HepG2 (cell line): ENCODE results near the gene ZFP36. TPM values are rescaled to one million over a fixed set of nuclear protein-coding genes. Genes with fewer than 3 reads are reported as not detected.

ENCODE experiments used
- ATM ChIP-seq: fragments of 450-650 bp; IDR thresholded peaks from 2 replicates; pipeline ENCODE4 v1.7.1; 2017; ENCODE audit warnings: mild to moderate bottlenecking, borderline replicate concordance
- CEBPB ChIP-seq: IDR thresholded peaks from 2 replicates; pipeline ENCODE4 v1.6.1; 2011; ENCODE audit warnings: low read depth, low read length, improper control_type of control experiment, borderline replicate concordance
- CEBPG ChIP-seq: IDR thresholded peaks from 2 replicates; pipeline ENCODE4 v1.6.1; 2016
- GFI1 ChIP-seq: sonication (generic); formaldehyde crosslinking; IDR thresholded peaks from 2 replicates; pipeline ENCODE4 v1.5.0; 2020; ENCODE audit warnings: missing genetic modification reagents, mild to moderate bottlenecking, borderline replicate concordance
- JARID2 ChIP-seq: sonication (generic); formaldehyde crosslinking; IDR thresholded peaks from 2 replicates; pipeline ENCODE4 v1.8.1; 2023; ENCODE audit warnings: missing genetic modification reagents, inconsistent platforms; ENCODE audit not compliant: insufficient replicate concordance
- JUND ChIP-seq: sonication (generic); formaldehyde crosslinking; IDR thresholded peaks from 2 replicates; pipeline ENCODE4 v1.8.0; 2022; ENCODE audit warnings: mild to moderate bottlenecking, missing genetic modification reagents
- MAF1 ChIP-seq: sonication (generic); formaldehyde crosslinking; IDR thresholded peaks from 2 replicates; pipeline ENCODE4 v1.5.0; 2020; ENCODE audit warnings: missing genetic modification reagents, borderline replicate concordance
- NCOA5 ChIP-seq: sonication (generic); formaldehyde crosslinking; IDR thresholded peaks from 2 replicates; pipeline ENCODE4 v1.4.0; 2020; ENCODE audit warnings: missing genetic modification reagents
- SAP130 ChIP-seq: IDR thresholded peaks from 2 replicates; pipeline ENCODE4 v1.6.1; 2016; ENCODE audit warnings: low read depth
- SOX6 ChIP-seq, 2 experiments: fragments of 450-650 bp in 1 of 2; sonication (generic) in 1 of 2; formaldehyde crosslinking in 1 of 2; IDR thresholded peaks; 2 replicates each; pipeline versions ENCODE4 v1.4.0 to v1.6.1; 2017 to 2020; ENCODE audit warnings: antibody characterized with exemption in 1 of 2, mild to moderate bottlenecking in 1 of 2, missing genetic modification reagents in 1 of 2
- ZBTB3 ChIP-seq: sonication (generic); formaldehyde crosslinking; IDR thresholded peaks from 2 replicates; pipeline ENCODE4 v1.4.0; 2020; ENCODE audit warnings: low read depth, mild to moderate bottlenecking, moderate library complexity, missing genetic modification reagents, borderline replicate concordance
- ZNF296 ChIP-seq: sonication (generic); formaldehyde crosslinking; conservative IDR thresholded peaks from 2 replicates; pipeline ENCODE4 v1.5.0; 2020; ENCODE audit warnings: mild to moderate bottlenecking, missing genetic modification reagents
- ZNF354B ChIP-seq: sonication (generic); formaldehyde crosslinking; IDR thresholded peaks from 2 replicates; pipeline ENCODE4 v1.8.0; 2022; ENCODE audit warnings: mild to moderate bottlenecking, missing genetic modification reagents
- polyA plus RNA-seq, 8 experiments: library from polyadenylated mRNA; depleted of rRNA in 3 of 8; stranded (reverse) in 7 of 8; unstranded in 1 of 8; fragments of >200 nt; fragmentation: Illumina TruSeq in 4 of 8; extraction: Trizol in 4 of 8; gene quantifications; 2 replicates each; pipeline versions ENCODE4 v1.2.1 to v1.2.3, GENCODE V29; 2011 to 2016; ENCODE audit warnings: low read depth in 4 of 8, missing spikeins in 1 of 8, mixed read lengths in 1 of 8; ENCODE audit not compliant: insufficient read depth in 1 of 8
- total RNA-seq, 5 experiments: library from RNA; depleted of rRNA; stranded (reverse); fragments of >200 nt; fragmentation: Illumina TruSeq; extraction: Trizol; gene quantifications; 2 replicates each; pipeline ENCODE4 v1.2.3, GENCODE V29; 2016; ENCODE audit warnings: low read depth in 1 of 5
- TF ChIP-seq, protein P1 (sequence below), 2 experiments: fragments of 450-650 bp in 1 of 2; sonication (generic) in 1 of 2; formaldehyde crosslinking; IDR thresholded peaks; 2 replicates each; pipeline versions ENCODE4 v1.5.0 to v1.8.0; 2020 to 2022; ENCODE audit warnings: mild to moderate bottlenecking in 1 of 2, missing genetic modification reagents in 1 of 2
- TF ChIP-seq, protein P2 (sequence below): sonication (generic); formaldehyde crosslinking; IDR thresholded peaks from 2 replicates; pipeline ENCODE4 v1.5.0; 2020; ENCODE audit warnings: mild to moderate bottlenecking, missing genetic modification reagents
- TF ChIP-seq, protein P3 (sequence below): sonication (generic); formaldehyde crosslinking; IDR thresholded peaks from 2 replicates; pipeline ENCODE4 v1.4.0; 2020; ENCODE audit warnings: missing genetic modification reagents
- TF ChIP-seq, protein P4 (sequence below): sonication (generic); formaldehyde crosslinking; IDR thresholded peaks from 2 replicates; pipeline ENCODE4 v1.4.0; 2020; ENCODE audit warnings: missing genetic modification reagents
- TF ChIP-seq, protein P5 (sequence below): sonication (generic); formaldehyde crosslinking; IDR thresholded peaks from 2 replicates; pipeline ENCODE4 v1.4.0; 2020; ENCODE audit warnings: missing genetic modification reagents, mild to moderate bottlenecking, borderline replicate concordance

ZFP36 gene
- total and polyA plus RNA-seq, 2 of the 13 experiments (the other 11 are each of a cell fraction or from before 2014, with no cell fraction given) = 1.4 to 1.7 TPM

DNA sequence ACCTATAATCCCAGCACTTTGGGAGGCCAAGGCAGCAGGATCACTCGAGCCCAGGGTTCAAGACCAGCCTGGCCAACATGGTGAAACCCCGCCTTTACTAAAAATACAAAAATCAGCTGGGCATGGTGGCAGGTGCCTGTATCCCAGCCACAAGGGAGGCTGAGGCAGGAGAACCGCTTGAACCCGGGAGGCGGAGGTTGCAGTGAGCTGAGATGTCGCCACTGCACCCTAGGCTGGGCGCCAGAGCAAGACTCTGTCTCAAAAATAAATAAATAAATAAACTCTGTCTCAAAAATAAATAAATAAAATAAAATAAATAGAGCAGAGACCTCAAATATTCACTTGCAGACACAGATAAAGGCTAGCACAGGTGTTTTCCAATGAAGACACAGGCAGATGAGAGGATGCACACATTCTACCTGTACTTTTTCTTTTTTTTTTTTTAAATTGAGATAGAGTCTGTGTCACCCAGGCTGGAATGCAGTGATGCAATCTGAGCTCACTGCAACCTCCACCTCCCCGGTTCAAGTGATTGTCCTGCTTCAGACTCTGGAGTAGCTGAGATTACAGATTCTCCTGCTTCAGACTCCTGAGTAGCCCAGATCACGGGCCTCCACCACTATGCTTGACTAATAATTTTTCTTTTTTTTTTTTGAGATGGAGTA is 31.8 kb downstream of the ZFP36 start (continued):
- TF ChIP-seq, protein P1, sequence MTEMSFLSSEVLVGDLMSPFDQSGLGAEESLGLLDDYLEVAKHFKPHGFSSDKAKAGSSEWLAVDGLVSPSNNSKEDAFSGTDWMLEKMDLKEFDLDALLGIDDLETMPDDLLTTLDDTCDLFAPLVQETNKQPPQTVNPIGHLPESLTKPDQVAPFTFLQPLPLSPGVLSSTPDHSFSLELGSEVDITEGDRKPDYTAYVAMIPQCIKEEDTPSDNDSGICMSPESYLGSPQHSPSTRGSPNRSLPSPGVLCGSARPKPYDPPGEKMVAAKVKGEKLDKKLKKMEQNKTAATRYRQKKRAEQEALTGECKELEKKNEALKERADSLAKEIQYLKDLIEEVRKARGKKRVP (CRISPR knock-in tag; IDR thresholded peaks at IDR 0.05) = peak in 1 of 2 experiments; percentile 87; a peak in 2 of 4 replicates
- TF ChIP-seq, protein P2, sequence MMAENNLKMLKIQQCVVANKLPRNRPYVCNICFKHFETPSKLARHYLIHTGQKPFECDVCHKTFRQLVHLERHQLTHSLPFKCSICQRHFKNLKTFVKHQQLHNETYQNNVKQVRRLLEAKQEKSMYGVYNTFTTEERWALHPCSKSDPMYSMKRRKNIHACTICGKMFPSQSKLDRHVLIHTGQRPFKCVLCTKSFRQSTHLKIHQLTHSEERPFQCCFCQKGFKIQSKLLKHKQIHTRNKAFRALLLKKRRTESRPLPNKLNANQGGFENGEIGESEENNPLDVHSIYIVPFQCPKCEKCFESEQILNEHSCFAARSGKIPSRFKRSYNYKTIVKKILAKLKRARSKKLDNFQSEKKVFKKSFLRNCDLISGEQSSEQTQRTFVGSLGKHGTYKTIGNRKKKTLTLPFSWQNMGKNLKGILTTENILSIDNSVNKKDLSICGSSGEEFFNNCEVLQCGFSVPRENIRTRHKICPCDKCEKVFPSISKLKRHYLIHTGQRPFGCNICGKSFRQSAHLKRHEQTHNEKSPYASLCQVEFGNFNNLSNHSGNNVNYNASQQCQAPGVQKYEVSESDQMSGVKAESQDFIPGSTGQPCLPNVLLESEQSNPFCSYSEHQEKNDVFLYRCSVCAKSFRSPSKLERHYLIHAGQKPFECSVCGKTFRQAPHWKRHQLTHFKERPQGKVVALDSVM (CRISPR knock-in tag) = peak; percentile 55; the same call in 1 of the 2 replicates
- TF ChIP-seq GFI1 (0 out of 2 replicates have a peak, but pooled peaks have one; percentile 16), NCOA5 (CRISPR knock-in tag) (no peak), JUND (CRISPR knock-in tag) (no peak), ZNF354B (CRISPR knock-in tag) (no peak), ZNF296 (CRISPR knock-in tag) (no peak), MAF1 (no peak), ATM (no peak), SOX6 (IDR thresholded peaks at IDR 0.05) (no peak), SOX6 (CRISPR knock-in tag; IDR thresholded peaks at IDR 0.05) (0 out of 2 replicates have a peak, but pooled peaks have one; percentile 17), SAP130 (CRISPR knock-in tag) (peak; percentile 36; the same call in 1 of the 2 replicates), CEBPB (peak; percentile 89), ZBTB3 (CRISPR knock-in tag) (no peak), JARID2 (no peak), CEBPG (peak; percentile 92)
- TF ChIP-seq, protein P3, sequence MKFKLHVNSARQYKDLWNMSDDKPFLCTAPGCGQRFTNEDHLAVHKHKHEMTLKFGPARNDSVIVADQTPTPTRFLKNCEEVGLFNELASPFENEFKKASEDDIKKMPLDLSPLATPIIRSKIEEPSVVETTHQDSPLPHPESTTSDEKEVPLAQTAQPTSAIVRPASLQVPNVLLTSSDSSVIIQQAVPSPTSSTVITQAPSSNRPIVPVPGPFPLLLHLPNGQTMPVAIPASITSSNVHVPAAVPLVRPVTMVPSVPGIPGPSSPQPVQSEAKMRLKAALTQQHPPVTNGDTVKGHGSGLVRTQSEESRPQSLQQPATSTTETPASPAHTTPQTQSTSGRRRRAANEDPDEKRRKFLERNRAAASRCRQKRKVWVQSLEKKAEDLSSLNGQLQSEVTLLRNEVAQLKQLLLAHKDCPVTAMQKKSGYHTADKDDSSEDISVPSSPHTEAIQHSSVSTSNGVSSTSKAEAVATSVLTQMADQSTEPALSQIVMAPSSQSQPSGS (CRISPR knock-in tag) = peak; percentile 26; the same call in 1 of the 2 replicates
- TF ChIP-seq, protein P4, sequence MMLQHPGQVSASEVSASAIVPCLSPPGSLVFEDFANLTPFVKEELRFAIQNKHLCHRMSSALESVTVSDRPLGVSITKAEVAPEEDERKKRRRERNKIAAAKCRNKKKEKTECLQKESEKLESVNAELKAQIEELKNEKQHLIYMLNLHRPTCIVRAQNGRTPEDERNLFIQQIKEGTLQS = peak; percentile 88
- TF ChIP-seq, protein P5, sequence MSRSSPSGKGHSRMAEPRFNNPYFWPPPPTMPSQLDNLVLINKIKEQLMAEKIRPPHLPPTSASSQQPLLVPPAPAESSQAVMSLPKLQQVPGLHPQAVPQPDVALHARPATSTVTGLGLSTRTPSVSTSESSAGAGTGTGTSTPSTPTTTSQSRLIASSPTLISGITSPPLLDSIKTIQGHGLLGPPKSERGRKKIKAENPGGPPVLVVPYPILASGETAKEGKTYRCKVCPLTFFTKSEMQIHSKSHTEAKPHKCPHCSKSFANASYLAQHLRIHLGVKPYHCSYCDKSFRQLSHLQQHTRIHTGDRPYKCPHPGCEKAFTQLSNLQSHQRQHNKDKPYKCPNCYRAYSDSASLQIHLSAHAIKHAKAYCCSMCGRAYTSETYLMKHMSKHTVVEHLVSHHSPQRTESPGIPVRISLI = peak; percentile 78; the same call in 1 of the 2 replicates
- TF ChIP-seq, all 625 proteins: peak for 13
